Fibroblast of skin of right biceps (primary cell): Measurements from ENCODE around the gene SSH2.
A peak's percentile ranks its signal among the peaks of the same experiment; 100 is the strongest.
"Not testable (repeated sequence)": the region's sequence is repeated elsewhere in the genome, so short reads cannot be mapped to it uniquely, and the experiment has no call there.

Experiments used
- DNase-seq: peaks from one replicate; pipeline ENCODE4 v3.0.0-alpha.2; 2013

Gene SSH2

DNA sequence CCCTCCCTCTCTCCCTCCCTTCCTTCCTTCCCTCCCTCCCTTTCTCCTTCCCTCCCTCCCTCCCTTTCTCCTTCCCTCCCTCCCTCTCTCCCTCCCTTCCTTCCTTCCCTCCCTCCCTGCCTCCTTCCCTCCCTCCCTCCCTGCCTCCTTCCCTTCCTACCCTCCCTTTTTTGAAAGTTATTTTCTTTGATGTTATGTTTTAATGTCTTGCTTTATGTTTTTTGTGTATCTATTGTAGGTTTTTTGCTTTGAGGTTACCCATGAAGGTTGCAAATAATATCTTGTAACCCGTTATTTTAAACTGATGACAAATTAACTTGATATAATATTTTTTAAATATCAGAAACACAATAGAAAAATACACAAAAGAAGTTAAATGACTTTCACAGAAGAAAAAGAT is 96.2 kb downstream of the SSH2 start:
- DNase-seq = no peak

DNA sequence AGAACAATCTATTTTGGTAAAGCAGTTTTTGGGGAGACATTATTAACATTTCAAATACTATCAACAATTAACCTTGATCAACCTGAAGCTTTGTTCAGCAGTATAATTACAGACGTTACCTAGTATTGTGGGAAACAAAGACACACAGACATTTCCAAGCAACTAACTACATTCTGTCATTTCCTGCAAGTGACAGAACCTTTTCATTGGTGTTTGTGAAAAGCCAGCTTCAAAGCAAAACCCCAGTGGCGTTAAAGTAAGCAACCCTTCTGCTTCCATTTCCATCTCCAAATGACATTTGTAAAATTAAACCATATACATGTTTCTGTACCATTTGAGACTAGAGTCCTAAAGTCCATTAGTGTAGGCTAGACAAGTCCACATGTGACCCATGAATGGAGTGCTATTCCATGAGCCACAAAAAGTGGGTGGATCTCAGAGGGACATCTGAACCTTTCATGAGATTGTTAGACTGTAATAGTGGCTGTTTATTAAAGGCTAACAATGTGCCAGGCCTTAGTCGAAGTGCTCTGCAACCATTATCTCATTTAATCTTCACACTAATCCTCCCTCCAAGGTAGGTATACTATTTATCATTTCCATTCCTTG is 101.2 kb downstream of the SSH2 start:
- no peak for DNase-seq

DNA sequence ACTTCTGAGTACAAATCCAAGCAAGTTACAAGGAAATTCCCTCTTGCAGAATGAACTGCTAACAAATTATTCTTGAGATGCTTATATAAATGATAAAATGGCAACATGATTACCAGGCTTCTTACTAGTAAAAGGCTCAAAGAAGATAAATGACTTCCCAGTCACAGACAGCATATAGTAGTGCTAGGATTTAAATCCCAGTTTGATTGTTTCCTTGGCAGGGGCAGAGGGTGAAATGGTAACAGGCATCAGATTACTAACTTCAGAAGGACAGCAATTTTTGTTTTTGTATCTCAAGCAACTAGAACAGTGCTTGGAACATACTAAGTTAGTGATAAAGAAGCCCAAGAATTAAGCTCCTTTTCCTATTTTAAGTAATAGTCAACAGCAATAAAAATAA is 102.8 kb downstream of the SSH2 start:
- DNase-seq = no peak

DNA sequence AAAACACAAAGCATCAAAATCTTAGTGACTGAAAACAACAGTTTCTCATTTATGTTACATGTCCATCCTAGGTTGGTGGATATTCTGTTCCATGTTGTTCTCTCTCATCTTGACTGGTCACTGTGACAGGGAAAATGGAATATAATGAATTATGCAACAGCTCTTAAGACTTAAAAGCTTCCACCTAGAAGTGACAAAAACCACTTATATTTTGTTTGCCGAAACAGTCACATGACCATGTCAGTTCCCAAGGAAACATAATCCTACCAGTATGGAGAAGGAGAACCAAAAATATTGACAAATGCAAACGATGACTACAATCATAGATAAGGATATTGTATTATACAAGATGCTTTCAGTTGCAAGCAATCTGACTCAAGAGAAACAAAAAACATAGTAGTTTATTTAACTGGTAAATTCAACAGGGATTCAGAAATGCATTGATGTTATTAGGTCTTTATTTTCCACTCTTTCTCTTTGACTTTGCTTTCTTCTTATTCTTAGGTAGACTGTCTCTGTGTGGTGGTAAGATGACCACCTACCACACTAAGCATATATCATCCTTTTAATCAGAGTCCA is 103.8 kb downstream of the SSH2 start:
- DNase-seq = no peak

DNA sequence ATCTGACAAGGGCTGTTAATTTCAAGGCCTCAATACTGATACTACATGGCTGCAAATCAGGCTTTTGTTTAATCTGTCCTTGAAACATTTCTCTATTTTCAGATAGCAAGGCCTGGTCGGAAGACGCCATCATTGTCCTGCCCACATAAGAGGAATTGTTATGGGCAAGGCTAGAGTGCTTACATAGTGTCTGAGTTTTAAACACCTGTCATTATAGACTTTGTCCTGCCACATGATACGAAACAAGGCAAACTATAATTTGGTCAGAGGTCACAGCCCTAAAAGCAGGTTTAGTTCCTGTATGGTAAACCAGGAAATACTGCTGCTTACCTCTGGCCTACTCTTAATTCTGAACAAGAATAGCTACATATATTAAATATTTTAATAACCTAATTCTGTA is 104.4 kb downstream of the SSH2 start:
- no peak for DNase-seq

DNA sequence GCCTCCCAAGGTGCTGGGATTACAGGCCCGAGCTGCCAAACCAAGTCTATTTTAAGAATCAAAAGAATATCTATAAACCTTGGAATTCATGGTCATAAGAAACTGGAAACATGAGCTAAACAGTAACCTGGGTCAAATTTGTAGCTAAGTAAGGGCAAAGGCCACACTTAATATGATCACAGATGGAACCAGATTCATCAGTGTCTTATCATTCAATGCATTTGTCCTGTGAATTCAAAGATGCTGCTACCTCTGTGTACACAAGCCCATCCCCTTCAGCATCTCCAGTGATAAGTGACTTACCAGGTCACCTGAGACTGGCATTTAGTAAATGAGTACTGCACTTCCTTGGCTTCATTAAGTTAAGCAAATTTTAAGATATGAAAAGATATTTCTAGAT is 108.1 kb downstream of the SSH2 start:
- no peak for DNase-seq

DNA sequence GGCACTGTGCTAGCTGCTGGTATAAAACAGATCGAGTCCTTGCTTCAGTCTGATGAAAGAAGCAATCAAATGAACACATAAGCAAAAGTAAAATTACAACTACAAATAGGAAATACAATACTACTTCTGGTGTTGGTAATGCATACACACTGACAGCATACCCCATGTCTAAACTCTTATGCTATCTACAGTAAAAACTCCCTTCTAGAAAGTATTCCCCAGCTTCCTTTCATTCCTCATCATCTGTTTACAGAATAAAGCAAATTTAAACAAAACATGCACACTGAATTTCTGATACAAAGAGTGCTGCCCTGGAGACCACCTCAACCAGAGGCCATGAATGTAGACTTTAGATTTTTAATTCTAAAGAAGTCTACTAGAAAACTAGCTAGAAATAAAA is 109.6 kb downstream of the SSH2 start:
- no peak for DNase-seq

DNA sequence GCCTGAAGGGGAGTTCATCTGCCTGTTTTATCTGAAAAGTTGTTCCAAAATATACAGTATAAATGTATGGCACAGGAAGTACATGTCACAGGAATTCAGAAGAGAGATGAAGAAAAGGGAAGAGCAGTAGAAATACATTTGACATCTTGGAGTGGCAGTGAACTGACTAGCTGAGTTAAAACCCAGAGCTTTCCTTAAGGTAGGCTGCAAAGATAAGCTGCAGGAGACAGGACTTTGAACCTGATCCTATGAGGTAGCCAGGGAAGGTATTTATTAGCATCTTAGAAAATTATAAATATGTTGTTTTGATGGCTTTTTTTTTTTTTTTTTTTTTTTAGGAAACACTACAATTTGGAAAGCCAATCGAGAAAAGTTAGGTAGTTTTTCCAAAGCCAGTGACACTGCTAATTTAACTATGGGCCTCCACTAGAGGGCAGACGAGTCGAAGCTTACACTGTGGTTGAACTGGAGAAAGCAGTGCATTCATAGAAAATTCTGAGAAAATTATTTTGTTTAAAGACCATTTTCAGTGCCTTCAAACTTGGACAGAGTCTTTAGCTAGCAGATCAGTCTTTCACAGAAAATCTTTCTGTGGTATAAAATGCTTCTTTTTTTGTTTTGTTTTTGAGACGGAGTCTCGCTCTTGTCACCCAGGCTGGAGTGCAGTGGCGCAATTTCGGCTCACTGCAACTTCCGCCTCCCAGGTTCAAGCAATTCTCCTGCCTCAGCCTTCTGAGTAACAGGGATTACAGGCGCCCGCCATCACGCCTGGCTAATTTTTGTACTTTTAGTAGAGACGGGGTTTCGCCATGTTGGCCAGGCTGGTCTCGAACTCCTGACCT is 122.3 kb downstream of the SSH2 start:
- DNase-seq = peak; percentile 68

DNA sequence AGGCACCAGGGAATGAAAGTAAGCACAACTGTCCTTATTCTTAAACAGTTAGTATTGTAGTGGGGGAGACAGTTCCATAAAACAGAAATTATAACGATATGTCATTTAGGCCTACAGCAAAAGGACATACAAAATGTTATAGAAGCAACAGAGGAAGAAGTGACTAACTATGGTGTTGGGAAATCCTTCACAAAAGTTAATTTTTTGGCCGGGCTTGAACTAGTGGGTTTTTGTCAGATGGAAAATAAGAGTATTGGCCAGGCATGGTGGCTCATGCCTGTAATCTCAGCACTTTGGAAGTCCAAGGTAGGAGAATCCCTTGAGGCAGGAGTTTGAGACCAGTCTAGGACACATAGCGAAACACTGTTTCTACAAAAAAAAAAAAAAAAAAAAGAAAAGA is 127.8 kb downstream of the SSH2 start:
- no peak for DNase-seq

DNA sequence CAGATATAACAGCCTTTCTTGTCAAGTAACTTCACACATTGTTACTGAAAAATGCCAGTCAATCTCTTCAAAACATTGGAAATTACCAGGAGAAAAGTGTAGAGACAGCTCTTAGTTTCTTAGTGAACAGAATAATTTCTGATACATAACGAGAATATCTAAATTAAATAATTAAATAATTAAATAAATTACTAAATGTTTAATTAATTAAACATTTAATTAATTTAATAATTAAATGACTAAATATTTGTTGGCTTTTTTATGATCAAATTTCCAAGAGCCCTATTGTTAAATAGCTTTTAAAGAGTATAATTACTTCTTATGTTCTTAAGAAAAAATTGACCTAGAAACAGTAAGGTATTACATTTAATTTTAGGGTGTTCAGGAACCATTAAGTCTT is 129.6 kb downstream of the SSH2 start:
- DNase-seq = no peak

DNA sequence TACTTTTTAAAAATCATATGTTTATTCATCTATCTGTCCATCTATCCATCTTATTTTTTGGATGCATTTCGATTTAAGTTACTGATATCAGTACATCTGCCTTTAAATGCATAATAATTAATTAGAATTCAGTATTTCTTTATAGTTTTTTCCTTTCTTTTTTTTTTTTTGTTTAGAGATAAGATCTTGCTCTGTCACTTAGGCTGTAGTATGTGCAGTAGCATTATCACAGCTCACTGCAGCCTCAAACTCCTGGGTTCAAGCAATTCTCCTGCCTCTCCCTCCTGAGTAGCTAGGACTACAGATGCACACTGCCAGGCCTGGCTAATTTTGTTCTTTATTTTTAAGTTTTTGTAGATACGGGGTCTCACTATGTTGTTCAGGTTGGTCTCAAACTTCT is 133.4 kb downstream of the SSH2 start:
- DNase-seq = no peak

DNA sequence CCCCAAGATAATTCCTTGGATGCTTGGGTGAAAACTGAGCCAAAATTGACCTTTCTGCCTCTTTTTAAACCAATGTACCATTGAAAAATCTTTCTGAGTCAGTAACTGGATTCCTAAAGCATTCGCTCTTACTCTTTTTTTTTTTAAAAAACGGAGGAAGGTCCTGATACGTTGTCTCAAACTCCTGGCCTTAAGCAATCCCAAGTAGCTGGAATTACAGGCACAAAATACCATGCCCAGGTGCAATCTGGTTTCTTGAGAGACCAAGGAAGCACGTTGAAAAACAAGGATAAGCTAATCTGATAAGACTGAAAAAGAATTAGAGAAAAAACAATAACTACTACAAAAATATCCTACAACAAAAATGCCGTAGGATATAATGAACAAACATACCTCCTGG is 136.5 kb downstream of the SSH2 start:
- no peak for DNase-seq

DNA sequence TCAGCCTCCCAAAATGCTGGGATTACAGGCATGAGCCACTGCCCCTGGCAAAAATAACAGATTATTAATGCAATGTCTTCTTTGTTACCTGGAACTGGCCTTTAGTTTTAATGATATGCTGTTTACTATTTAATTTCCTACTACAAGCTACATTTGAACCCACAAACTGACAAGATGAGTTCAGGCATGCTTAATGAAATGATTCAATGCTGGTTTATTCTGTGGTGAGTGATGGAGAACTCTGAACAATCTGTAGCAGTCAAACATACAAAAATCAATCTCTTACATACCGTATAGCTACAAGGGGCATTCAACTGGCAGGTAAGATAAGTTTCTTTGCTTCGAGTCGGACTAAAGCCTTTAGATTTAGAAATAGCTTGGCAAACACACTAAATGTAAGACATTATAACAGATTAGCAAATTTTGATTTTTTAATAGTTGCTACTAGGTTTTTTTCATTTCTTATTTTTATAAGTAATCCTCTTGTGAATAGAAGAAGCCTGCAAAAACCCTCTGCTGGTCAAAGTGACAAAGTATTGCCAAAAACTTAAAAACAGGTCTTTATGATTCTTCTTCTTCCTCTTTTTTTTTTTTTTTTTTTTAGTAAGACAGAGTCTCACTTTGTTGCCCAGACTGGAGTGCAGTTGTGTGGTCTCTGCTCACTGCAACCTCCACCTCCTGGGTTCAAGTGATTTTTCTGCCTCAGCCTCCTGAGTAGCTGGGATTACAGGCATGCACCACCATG is 138.5 kb downstream of the SSH2 start:
- DNase-seq = no peak

DNA sequence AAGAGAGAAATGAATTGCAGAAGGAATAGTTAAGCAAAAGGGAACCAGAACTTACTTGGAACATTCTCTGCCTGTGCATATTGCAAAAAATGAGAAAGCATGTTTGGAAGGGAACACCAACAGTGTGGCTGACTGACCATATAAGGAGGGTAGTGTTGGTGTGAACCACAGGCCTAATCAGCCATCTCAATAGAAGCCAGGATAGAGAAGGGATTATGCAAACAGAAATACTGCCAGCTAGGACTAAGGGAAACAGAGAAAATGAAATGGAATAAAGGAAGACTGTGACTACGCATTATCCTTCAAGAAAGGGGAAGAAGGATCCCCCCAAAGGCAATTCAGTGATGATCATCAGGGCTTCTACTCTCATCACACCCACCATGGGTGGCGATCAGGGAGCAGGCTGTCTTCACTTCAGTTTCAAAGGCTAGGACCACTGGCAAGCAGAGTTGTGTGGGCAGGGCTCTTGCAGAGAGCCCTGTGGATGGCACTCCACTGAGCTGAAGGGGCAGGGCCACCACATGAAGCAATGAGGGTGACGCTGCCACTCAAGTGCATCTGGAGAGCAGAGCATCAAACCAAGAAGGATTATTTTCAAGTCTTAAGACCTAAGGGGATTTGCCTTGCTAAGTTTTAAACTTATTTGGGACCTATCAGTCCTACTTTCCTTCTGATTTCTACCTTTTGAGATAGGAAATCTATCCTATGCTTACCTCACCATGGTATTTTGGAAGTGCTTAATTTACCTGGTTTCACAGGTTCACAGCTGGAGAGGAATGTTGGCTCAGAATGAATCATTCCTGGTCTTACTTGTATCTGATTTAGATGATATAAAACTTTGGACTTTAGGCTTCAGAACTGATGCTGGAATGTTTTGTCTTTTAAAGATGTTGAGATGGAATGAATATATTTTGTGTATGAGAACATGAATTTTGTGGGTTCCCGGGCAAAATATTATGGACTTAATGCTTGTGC is 140.5 kb downstream of the SSH2 start:
- no peak for DNase-seq

DNA sequence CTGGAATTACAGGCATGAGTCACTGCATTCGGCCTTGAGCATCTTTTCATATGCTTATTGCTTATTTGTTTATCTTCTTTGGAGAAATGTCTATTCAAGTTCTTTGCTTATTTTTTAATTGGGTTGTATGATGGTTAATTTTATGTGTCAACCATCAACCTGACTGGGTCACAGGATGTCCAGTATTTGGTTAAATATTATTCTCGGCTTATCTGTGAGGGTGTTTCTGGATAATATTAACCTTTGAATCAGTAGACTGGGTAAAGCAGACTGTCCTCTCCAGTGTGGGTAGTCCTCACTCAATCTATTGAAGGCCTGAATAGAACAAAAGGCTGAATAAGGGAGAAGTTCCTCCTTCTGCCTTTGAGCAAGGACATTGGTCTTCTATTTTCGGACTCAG is 142.0 kb downstream of the SSH2 start:
- no peak for DNase-seq

DNA sequence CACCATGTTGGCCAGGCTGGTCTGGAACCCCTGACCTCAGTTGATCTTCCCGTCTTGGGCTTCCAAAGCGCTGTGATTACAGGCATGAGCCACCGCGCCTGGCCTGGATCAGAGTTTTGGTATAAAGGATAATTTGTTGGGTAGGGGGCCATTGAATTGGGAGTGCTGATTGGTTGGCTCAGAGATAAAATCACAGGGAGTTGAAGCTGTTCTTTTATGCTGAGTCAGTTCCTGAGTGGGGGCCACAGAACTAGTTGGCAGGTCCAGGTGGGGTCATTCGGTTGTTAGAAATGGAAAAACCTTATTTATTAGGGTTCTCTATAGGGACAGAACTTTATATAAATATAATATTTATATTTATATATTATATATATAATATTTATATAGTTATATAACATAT is 147.1 kb downstream of the SSH2 start:
- no peak for DNase-seq

DNA sequence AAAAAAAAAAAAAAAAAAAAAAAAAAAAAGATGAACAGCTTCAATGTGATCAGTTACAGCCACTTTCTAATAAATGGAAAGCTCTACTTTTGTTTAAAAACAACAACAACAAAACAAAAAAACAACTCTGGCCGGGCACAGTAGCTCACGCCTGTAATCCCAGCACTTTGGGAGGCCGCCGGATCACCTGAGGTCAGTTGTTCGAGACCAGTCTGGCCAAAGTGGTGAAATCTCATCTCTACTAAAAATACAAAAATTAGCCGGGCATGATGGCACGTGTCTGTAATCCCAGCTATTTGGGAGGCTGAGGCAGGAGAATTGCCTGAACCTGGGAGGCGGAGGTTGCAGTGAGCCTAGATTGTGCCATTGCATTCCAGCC is 150.2 kb downstream of the SSH2 start:
- not testable (repeated sequence) for DNase-seq

DNA sequence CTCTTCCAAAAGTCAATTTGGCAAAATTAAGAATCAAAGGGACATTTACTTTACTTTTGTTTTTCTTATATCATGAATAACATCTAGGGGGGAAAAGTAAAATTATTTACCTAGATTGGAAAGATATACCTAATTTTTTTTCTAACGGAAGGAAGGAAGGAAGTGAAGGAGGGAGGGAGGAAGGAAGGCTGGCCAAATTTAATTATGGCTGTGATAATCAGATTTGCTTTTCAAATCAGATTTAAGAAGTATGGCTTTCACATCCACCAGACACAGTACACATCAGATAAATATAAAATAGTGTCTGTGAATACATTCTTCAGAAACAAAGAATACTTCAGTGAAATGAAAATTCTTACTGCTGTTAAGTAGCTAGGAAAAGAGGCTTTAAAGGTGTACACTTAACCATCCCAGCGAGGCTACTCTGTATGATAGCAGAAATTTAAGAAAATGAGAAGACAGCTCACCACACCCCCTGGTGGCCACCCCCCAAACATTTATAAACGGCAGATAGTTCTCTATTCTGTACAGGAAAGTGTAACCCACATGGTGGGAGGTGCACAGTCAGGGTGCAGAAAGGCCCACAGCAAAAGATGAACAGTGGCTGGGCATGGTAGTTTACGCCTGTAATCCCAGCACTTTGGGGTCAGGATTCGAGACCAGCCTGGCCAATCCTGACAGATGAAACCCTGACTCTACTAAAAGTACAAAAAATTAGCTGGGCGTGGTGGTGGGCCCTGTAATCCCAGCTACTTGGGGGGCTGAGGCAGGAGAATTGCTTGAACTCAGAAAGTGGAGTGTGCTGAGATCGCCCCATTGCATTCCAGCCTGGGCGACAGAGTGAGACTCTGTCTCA is 150.8 kb downstream of the SSH2 start:
- peak; percentile 48 for DNase-seq

DNA sequence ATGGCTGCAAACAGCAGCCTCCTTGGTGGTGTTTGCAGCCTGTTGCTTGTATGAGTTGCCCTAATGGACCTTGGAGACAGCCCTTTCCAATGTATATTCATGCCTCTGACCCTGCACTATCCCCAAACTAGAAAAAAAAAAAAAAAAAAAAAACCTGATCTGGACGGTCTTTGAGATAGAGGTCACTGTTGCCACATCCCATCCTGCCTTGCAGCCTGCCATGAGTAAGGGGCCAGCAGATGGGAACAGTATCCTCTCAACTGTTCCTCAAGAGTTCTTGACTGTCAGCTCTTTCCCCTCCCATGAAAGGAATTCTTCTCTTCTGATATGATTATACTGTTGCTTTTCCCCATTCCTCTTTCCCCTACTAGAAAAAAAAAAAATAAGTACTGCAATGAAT is 152.4 kb downstream of the SSH2 start:
- DNase-seq = no peak

DNA sequence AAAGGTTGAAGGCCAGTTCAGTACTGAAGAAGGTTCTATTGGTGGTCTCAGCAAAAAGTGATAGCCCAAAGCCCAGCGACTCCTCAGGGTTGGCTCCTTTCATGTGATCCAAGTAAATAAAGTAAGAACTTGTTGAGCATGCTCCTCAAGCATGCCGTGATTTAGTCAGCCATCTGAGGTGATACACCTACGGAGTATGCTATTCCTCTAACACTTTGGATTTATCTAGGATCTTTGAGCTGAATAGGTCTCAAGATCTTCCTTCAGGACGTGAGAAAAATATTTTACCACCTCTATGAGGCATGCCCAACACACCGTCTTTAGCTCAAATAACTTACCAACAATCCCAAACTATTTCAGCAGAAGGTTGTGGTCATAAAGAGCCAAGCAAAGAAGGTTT is 154.0 kb downstream of the SSH2 start:
- DNase-seq = no peak

DNA sequence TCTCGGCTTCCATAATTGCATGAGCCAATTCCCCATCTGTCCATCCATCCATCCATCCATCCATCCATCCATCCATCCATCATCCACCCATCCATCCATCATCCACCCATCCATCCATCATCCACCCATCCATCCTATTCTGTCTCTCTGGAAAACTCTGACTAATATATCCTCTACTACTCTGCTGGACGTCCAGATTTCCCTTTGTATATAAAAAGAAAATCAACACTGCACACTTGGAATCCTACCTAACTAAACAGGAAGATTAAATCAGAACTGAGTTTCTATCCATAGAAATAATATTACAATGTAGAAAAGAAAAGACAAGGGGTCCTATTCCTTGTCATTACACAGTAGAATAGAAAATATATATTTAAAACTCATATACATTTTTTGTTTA is 157.0 kb downstream of the SSH2 start:
- DNase-seq = no peak

DNA sequence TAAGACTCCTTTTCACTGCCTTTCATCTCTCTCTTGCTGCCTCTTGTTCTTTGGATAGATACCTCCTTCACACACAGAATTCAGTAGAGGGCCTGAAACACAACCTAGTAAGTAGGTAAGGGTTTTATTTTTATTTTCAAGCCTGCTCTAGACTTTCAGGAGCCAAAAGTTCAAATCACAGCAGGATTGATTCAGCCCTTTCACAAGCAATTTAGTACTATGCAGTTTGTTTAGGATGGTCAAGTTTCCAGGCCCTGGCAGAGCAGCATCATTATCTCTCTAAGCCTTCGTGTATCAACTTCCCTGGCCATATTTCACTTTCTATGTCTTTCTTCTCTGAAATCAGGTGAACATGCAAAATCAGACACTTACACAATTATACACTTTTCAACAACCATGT is 158.5 kb downstream of the SSH2 start:
- DNase-seq = no peak
